CD8-positive, alpha-beta memory T cell (primary cell): ENCODE data around the gene SEMA3E. TPM values are rescaled to one million over a fixed set of nuclear protein-coding genes. Genes with fewer than 3 reads are reported as not detected.
A peak's percentile ranks its signal among the peaks of the same experiment; 100 is the strongest.

Experiments used
- CTCF ChIA-PET: fragments of 350-600 bp; sonication (Branson Sonifier 250); formaldehyde crosslinking; loops from one replicate; lab custom pipeline; 2021; ENCODE audit warnings: antibody characterized with exemption; lab: Charles Lee
- POLR2A ChIA-PET: fragments of 350-600 bp; sonication (Branson Sonifier 250); formaldehyde crosslinking; loops from one replicate; lab custom pipeline; 2021; ENCODE audit warnings: antibody characterized with exemption; lab: Charles Lee
- DNase-seq, 5 donors: peaks; one replicate each; pipeline versions ENCODE4 v3.0.0 to v3.0.0-alpha.2; 2020 to 2022; ENCODE audit warnings: mixed read lengths in 1 of 5
- H3K27ac ChIP-seq: one replicate; pipeline ENCODE4 v1.7.0; 2013; ENCODE audit warnings: low read depth, mild to moderate bottlenecking, low read length, moderate library complexity
- H3K27me3 ChIP-seq: 2 replicates; pipeline ENCODE4 v1.7.0; 2013; ENCODE audit warnings: low read length, mild to moderate bottlenecking; ENCODE audit not compliant: insufficient read depth, poor library complexity, severe bottlenecking
- H3K36me3 ChIP-seq: 2 replicates; pipeline ENCODE4 v1.7.0; 2013; ENCODE audit warnings: mild to moderate bottlenecking, low read length, moderate library complexity; ENCODE audit not compliant: insufficient read depth
- H3K4me1 ChIP-seq: 2 replicates; pipeline ENCODE4 v1.7.0; 2013; ENCODE audit warnings: mild to moderate bottlenecking, low read length, moderate library complexity; ENCODE audit not compliant: insufficient read depth
- H3K4me3 ChIP-seq: 2 replicates; pipeline ENCODE4 v1.7.0; 2013; ENCODE audit warnings: mild to moderate bottlenecking, low read length
- H3K9me3 ChIP-seq: 2 replicates; pipeline ENCODE4 v1.7.0; 2013; ENCODE audit warnings: mild to moderate bottlenecking, low read length
- H3K27ac Mint-ChIP-seq, 8 donors: one replicate each; pipeline ENCODE4 v1.8.0; 2020 to 2021; ENCODE audit warnings: mixed read lengths in 8 of 8, mild to moderate bottlenecking in 6 of 8, inconsistent platforms in 3 of 8, moderate library complexity in 3 of 8
- H3K27me3 Mint-ChIP-seq, 2 donors: one replicate each; pipeline ENCODE4 v1.8.0; 2020 to 2021; ENCODE audit warnings: mixed read lengths in 2 of 2, mild to moderate bottlenecking in 1 of 2, moderate library complexity in 1 of 2
- H3K36me3 Mint-ChIP-seq, 3 donors: one replicate each; pipeline ENCODE4 v1.8.0; 2020 to 2021; ENCODE audit warnings: mixed read lengths in 3 of 3, inconsistent platforms in 1 of 3, mild to moderate bottlenecking in 1 of 3
- H3K4me1 Mint-ChIP-seq, 3 donors: one replicate each; pipeline ENCODE4 v1.8.0; 2020 to 2021; ENCODE audit warnings: mixed read lengths in 3 of 3, inconsistent platforms in 1 of 3, mild to moderate bottlenecking in 1 of 3
- H3K4me3 Mint-ChIP-seq, 7 donors: one replicate each; pipeline ENCODE4 v1.8.0; 2020 to 2021; ENCODE audit warnings: mixed read lengths in 7 of 7, mild to moderate bottlenecking in 6 of 7, moderate library complexity in 4 of 7, inconsistent platforms in 2 of 7
- H3K9me3 Mint-ChIP-seq, 5 donors: one replicate each; pipeline ENCODE4 v1.8.0; 2020 to 2022; ENCODE audit warnings: mixed read lengths in 5 of 5, mild to moderate bottlenecking in 3 of 5, moderate library complexity in 2 of 5, inconsistent platforms in 1 of 5
- polyA plus RNA-seq: library from polyadenylated mRNA; unstranded; fragments of 300-500 nt; fragmentation: Illumina TruSeq; gene quantifications from one replicate; pipeline ENCODE4 v1.2.3, GENCODE V29; 2021
- total RNA-seq, 2 experiments: library from RNA; stranded (reverse); gene quantifications; one replicate each; pipeline ENCODE4 v1.2.3, GENCODE V29; 2021

The SEMA3E gene
- total RNA-seq (not detected), polyA plus RNA-seq (not detected)

GRCh38 chr7:83648464-83649241 lies at the start of gene SEMA3E:
Gene SEMA3E, minus strand, starts transcription at chr7:83649139.
- Histone ChIP-seq H3K4me1 (no peaks in the 10 kb centered on the region), H3K4me3 (no peak within 1 kb of the TSS), H3K9me3 (no peaks in the 10 kb centered on the region), H3K36me3 (no peaks in the 10 kb centered on the region), H3K27ac (no peak within 1 kb of the TSS), H3K27me3 (no peaks in the 10 kb centered on the region)
- Mint-ChIP-seq H3K27me3 (no peaks in the 10 kb centered on the region), H3K36me3 (no peaks in the 10 kb centered on the region), H3K4me1 (no peaks in the 10 kb centered on the region), H3K27ac (no peak within 1 kb of the TSS), H3K4me3 (no peak within 1 kb of the TSS), H3K9me3 (peaks cover 7 to 16% (median 10%) of the 10 kb centered on the region in 5 donors)
- CTCF ChIA-PET, result no interaction called here
- no peak for DNase-seq
- POLR2A ChIA-PET, result no interaction called here

GRCh38 chr7:83697804-83698530 lies 49.0 kb upstream of the SEMA3E start:
- DNase-seq, result no peak
- H3K4me1 Mint-ChIP-seq, result no peaks in the 10 kb centered on the region
- H3K27ac Mint-ChIP-seq, result no peak overlapping the region
- Histone ChIP-seq H3K27ac (no peak overlapping the region), H3K27me3 (no peaks in the 10 kb centered on the region), H3K36me3 (no peaks in the 10 kb centered on the region), H3K9me3 (no peaks in the 10 kb centered on the region), H3K4me3 (no peak overlapping the region), H3K4me1 (no peaks in the 10 kb centered on the region)
- ChIA-PET POLR2A (no interaction called here), CTCF (no interaction called here)
- no peaks in the 10 kb centered on the region for H3K36me3 Mint-ChIP-seq
- no peak overlapping the region for H3K4me3 Mint-ChIP-seq
- peaks cover 7 to 55% (median 11%) of the 10 kb centered on the region in 5 donors for H3K9me3 Mint-ChIP-seq
- no peaks in the 10 kb centered on the region for H3K27me3 Mint-ChIP-seq

- peak overlapping the region in 1 of 8 donors; percentile 64 for H3K27ac Mint-ChIP-seq
- POLR2A ChIA-PET, result no interaction called here
- Histone ChIP-seq H3K9me3 (no peaks in the 10 kb centered on the region), H3K27me3 (no peaks in the 10 kb centered on the region), H3K27ac (no peak overlapping the region), H3K36me3 (no peaks in the 10 kb centered on the region), H3K4me3 (no peak overlapping the region), H3K4me1 (no peaks in the 10 kb centered on the region)
- CTCF ChIA-PET, result no interaction called here
- peaks cover 3 to 43% (median 12%) of the 10 kb centered on the region in 5 donors for H3K9me3 Mint-ChIP-seq
- H3K36me3 Mint-ChIP-seq, result no peaks in the 10 kb centered on the region
- H3K27me3 Mint-ChIP-seq, result no peaks in the 10 kb centered on the region
- H3K4me3 Mint-ChIP-seq, result no peak overlapping the region
- no peak for DNase-seq
- H3K4me1 Mint-ChIP-seq, result no peaks in the 10 kb centered on the region
These were observed 47.2 kb upstream of the SEMA3E start for GRCh38 chr7:83696101-83696500.

- peaks cover 6 to 43% (median 16%) of the 10 kb centered on the region in 5 donors for H3K9me3 Mint-ChIP-seq
- H3K36me3 Mint-ChIP-seq, result no peaks in the 10 kb centered on the region
- POLR2A ChIA-PET, result no interaction called here
- no peaks in the 10 kb centered on the region for H3K9me3 ChIP-seq
- DNase-seq, result no peak
- no peak overlapping the region for H3K27ac Mint-ChIP-seq
- no peaks in the 10 kb centered on the region for H3K4me1 Mint-ChIP-seq
- no peaks in the 10 kb centered on the region for H3K27me3 ChIP-seq
- H3K4me1 ChIP-seq, result no peaks in the 10 kb centered on the region
- no peak overlapping the region for H3K4me3 Mint-ChIP-seq
- H3K27ac ChIP-seq, result no peak overlapping the region
- no peaks in the 10 kb centered on the region for H3K27me3 Mint-ChIP-seq
- no peak overlapping the region for H3K4me3 ChIP-seq
- CTCF ChIA-PET, result no interaction called here
- H3K36me3 ChIP-seq, result no peaks in the 10 kb centered on the region
These were observed 46.4 kb upstream of the SEMA3E start for GRCh38 chr7:83695128-83695960.

GRCh38 chr7:83693256-83693655 lies 44.3 kb upstream of the SEMA3E start:
- H3K4me3 Mint-ChIP-seq, result no peak overlapping the region
- ChIA-PET POLR2A (no interaction called here), CTCF (no interaction called here)
- H3K4me1 Mint-ChIP-seq, result no peaks in the 10 kb centered on the region
- Histone ChIP-seq H3K4me3 (no peak overlapping the region), H3K27ac (no peak overlapping the region), H3K9me3 (no peaks in the 10 kb centered on the region), H3K27me3 (no peaks in the 10 kb centered on the region), H3K36me3 (no peaks in the 10 kb centered on the region), H3K4me1 (no peaks in the 10 kb centered on the region)
- H3K27ac Mint-ChIP-seq, result no peak overlapping the region
- no peaks in the 10 kb centered on the region for H3K27me3 Mint-ChIP-seq
- peaks cover 4 to 31% (median 15%) of the 10 kb centered on the region in 5 donors for H3K9me3 Mint-ChIP-seq
- DNase-seq, result no peak
- no peaks in the 10 kb centered on the region for H3K36me3 Mint-ChIP-seq

GRCh38 chr7:83691095-83691494 lies 42.2 kb upstream of the SEMA3E start:
- Histone ChIP-seq H3K4me3 (no peak overlapping the region), H3K27ac (no peak overlapping the region), H3K36me3 (no peaks in the 10 kb centered on the region), H3K4me1 (no peaks in the 10 kb centered on the region), H3K27me3 (no peaks in the 10 kb centered on the region), H3K9me3 (no peaks in the 10 kb centered on the region)
- Mint-ChIP-seq H3K9me3 (peaks cover 6 to 17% (median 14%) of the 10 kb centered on the region in 5 donors), H3K4me3 (no peak overlapping the region), H3K27me3 (no peaks in the 10 kb centered on the region), H3K36me3 (no peaks in the 10 kb centered on the region), H3K27ac (no peak overlapping the region), H3K4me1 (no peaks in the 10 kb centered on the region)
- DNase-seq, result no peak
- POLR2A ChIA-PET, result no interaction called here
- CTCF ChIA-PET, result no interaction called here

GRCh38 chr7:83689855-83690254 lies 40.9 kb upstream of the SEMA3E start:
- Mint-ChIP-seq H3K27me3 (no peaks in the 10 kb centered on the region), H3K4me1 (no peaks in the 10 kb centered on the region), H3K9me3 (peaks cover 6 to 14% (median 12%) of the 10 kb centered on the region in 5 donors), H3K27ac (no peak overlapping the region), H3K36me3 (no peaks in the 10 kb centered on the region), H3K4me3 (no peak overlapping the region)
- no peaks in the 10 kb centered on the region for H3K9me3 ChIP-seq
- H3K27me3 ChIP-seq, result no peaks in the 10 kb centered on the region
- H3K4me3 ChIP-seq, result no peak overlapping the region
- no peaks in the 10 kb centered on the region for H3K36me3 ChIP-seq
- CTCF ChIA-PET, result no interaction called here
- no peak overlapping the region for H3K27ac ChIP-seq
- POLR2A ChIA-PET, result no interaction called here
- DNase-seq, result no peak
- no peaks in the 10 kb centered on the region for H3K4me1 ChIP-seq

GRCh38 chr7:83686416-83686815 lies 37.5 kb upstream of the SEMA3E start:
- Histone ChIP-seq H3K4me1 (no peaks in the 10 kb centered on the region), H3K9me3 (no peaks in the 10 kb centered on the region), H3K4me3 (no peak overlapping the region), H3K27ac (no peak overlapping the region), H3K36me3 (no peaks in the 10 kb centered on the region), H3K27me3 (no peaks in the 10 kb centered on the region)
- DNase-seq, result no peak
- ChIA-PET CTCF (no interaction called here), POLR2A (no interaction called here)
- Mint-ChIP-seq H3K9me3 (peaks cover 8 to 18% (median 12%) of the 10 kb centered on the region in 5 donors), H3K4me3 (no peak overlapping the region), H3K36me3 (no peaks in the 10 kb centered on the region), H3K27ac (no peak overlapping the region), H3K4me1 (no peaks in the 10 kb centered on the region), H3K27me3 (no peaks in the 10 kb centered on the region)
